H1 (cell line): ENCODE data around the gene HIC1. TPM values are rescaled to one million over a fixed set of nuclear protein-coding genes. Genes with fewer than 3 reads are reported as not detected.

Source experiments
- CTCF ChIA-PET: fragments of 300-600 bp; sonication (Branson Sonifier 250); formaldehyde crosslinking; loops from one replicate; lab custom pipeline; 2021; ENCODE audit not compliant: partially characterized antibody; lab: Charles Lee
- POLR2A ChIA-PET: fragments of 300-600 bp; sonication (Branson Sonifier 250); formaldehyde crosslinking; loops from one replicate; lab custom pipeline; 2021; ENCODE audit warnings: inconsistent platforms; ENCODE audit not compliant: partially characterized antibody; lab: Charles Lee
- DNase-seq, 2 experiments: peaks; one replicate each; pipeline versions ENCODE4 v3.0.0 to v3.0.0-alpha.2; 2010 to 2022; ENCODE audit warnings: low spot score in 2 of 2, low read depth in 1 of 2, mixed read lengths in 1 of 2
- FAIRE-seq: peaks from 2 replicates; lab custom pipeline; 2011; peaks lifted over from hg19 to GRCh38; lab: Jason Lieb, UNC
- H2AFZ ChIP-seq: 2 replicates; pipeline ENCODE4 v1.8.1; 2012; ENCODE audit warnings: low read length, inconsistent platforms
- H2AK5ac ChIP-seq: 2 replicates; pipeline ENCODE4 v1.6.1; 2013; ENCODE audit warnings: low read depth, low read length
- H2BK120ac ChIP-seq: replicated peaks from 2 replicates; pipeline ENCODE3; 2013; ENCODE audit warnings: low read depth, low read length, inconsistent platforms
- H2BK12ac ChIP-seq: 2 replicates; pipeline ENCODE4 v1.6.1; 2013; ENCODE audit warnings: low read depth, low read length
- H2BK15ac ChIP-seq: 2 replicates; pipeline ENCODE4 v1.6.1; 2013; ENCODE audit warnings: low read length
- H2BK20ac ChIP-seq: 2 replicates; pipeline ENCODE4 v1.6.1; 2013; ENCODE audit warnings: low read length
- H2BK5ac ChIP-seq: 2 replicates; pipeline ENCODE4 v1.6.1; 2013; ENCODE audit warnings: low read depth, low read length
- H3K14ac ChIP-seq: 2 replicates; pipeline ENCODE4 v1.6.1; 2013; ENCODE audit warnings: inconsistent platforms; ENCODE audit not compliant: insufficient read length
- H3K18ac ChIP-seq: 2 replicates; pipeline ENCODE4 v1.6.1; 2013; ENCODE audit warnings: low read length; ENCODE audit errors: extremely low read depth
- H3K23ac ChIP-seq: 2 replicates; pipeline ENCODE4 v1.6.1; 2013; ENCODE audit warnings: inconsistent platforms; ENCODE audit not compliant: insufficient read length
- H3K23me2 ChIP-seq: 2 replicates; pipeline ENCODE4 v1.6.1; 2013; ENCODE audit warnings: low read depth, low read length
- H3K27ac ChIP-seq: 2 replicates; pipeline ENCODE4 v1.6.1; 2011; ENCODE audit warnings: low read depth, low read length, inconsistent platforms
- H3K27me3 ChIP-seq, 4 experiments: replicated peaks in 1 of 4; 1 replicate in 1 of 4; 2 replicates in 3 of 4; pipeline versions ENCODE4 v1.6.1 to v1.8.1; 2011 to 2013; ENCODE audit warnings: low read length in 3 of 4, mild to moderate bottlenecking in 3 of 4, inconsistent platforms in 2 of 4, mixed read lengths in 2 of 4, moderate library complexity in 1 of 4; ENCODE audit not compliant: control insufficient read depth in 3 of 4, insufficient read depth in 3 of 4; ENCODE audit errors: extremely low read depth in 1 of 4
- H3K36me3 ChIP-seq, 4 experiments: 2 replicates each; pipeline versions ENCODE4 v1.6.1 to v1.8.1; 2011 to 2013; ENCODE audit warnings: mild to moderate bottlenecking in 4 of 4, low read length in 3 of 4, moderate library complexity in 2 of 4, control low read depth in 1 of 4, inconsistent platforms in 1 of 4; ENCODE audit not compliant: insufficient read depth in 4 of 4, control insufficient read depth in 2 of 4
- H3K4ac ChIP-seq: replicated peaks from 2 replicates; pipeline ENCODE3; 2013; ENCODE audit warnings: low read length, low read depth, mixed read lengths, inconsistent platforms; ENCODE audit not compliant: insufficient read length
- H3K4me1 ChIP-seq, 4 experiments: replicated peaks in 1 of 4; 1 replicate in 1 of 4; 2 replicates in 3 of 4; pipeline versions ENCODE4 v1.6.1 to v1.8.1; 2011 to 2013; ENCODE audit warnings: low read length in 3 of 4, inconsistent platforms in 2 of 4, mixed read lengths in 1 of 4; ENCODE audit not compliant: insufficient read depth in 4 of 4, control insufficient read depth in 3 of 4
- H3K4me2 ChIP-seq, 2 experiments: 2 replicates each; pipeline versions ENCODE4 v1.6.1 to v1.8.1; 2011 to 2013; ENCODE audit warnings: low read depth in 2 of 2, low read length in 2 of 2, control low read depth in 1 of 2, inconsistent platforms in 1 of 2, mild to moderate bottlenecking in 1 of 2; ENCODE audit not compliant: insufficient read depth in 1 of 2
- H3K4me3 ChIP-seq, 4 experiments: fragments of 200-600, 300-600 bp in 1 of 4; sonication (generic), shearing (Covaris generic), sonication (Bioruptor Twin) in 1 of 4; 2 replicates each; pipeline versions ENCODE4 v1.5.1 to v1.8.1; 2011 to 2016; ENCODE audit warnings: low read length in 4 of 4, low read depth in 3 of 4, control low read depth in 2 of 4, inconsistent platforms in 2 of 4, mild to moderate bottlenecking in 2 of 4, mixed read lengths in 1 of 4, moderate library complexity in 1 of 4; ENCODE audit not compliant: insufficient read depth in 2 of 4; ENCODE audit errors: extremely low read depth in 1 of 4
- H3K56ac ChIP-seq: replicated peaks from 2 replicates; pipeline ENCODE3; 2013; ENCODE audit warnings: low read depth, mild to moderate bottlenecking, mixed read lengths, low read length, inconsistent platforms; ENCODE audit not compliant: insufficient read length
- H3K79me1 ChIP-seq: 2 replicates; pipeline ENCODE4 v1.6.1; 2013; ENCODE audit warnings: low read depth, low read length, control low read depth
- H3K79me2 ChIP-seq, 2 experiments: 2 replicates each; pipeline versions ENCODE4 v1.6.1 to v1.8.1; 2012 to 2013; ENCODE audit warnings: low read length in 2 of 2, mild to moderate bottlenecking in 2 of 2, inconsistent platforms in 1 of 2; ENCODE audit not compliant: insufficient read depth in 2 of 2, control insufficient read depth in 1 of 2
- H3K9ac ChIP-seq, 4 experiments: replicated peaks in 1 of 4; 1 replicate in 1 of 4; 2 replicates in 3 of 4; pipeline versions ENCODE4 v1.6.1 to v1.8.1; 2011 to 2013; ENCODE audit warnings: low read depth in 3 of 4, low read length in 3 of 4, control low read depth in 2 of 4, mild to moderate bottlenecking in 2 of 4, moderate library complexity in 2 of 4, inconsistent platforms in 1 of 4; ENCODE audit errors: extremely low read depth in 1 of 4
- H3K9me3 ChIP-seq, 2 experiments: 2 replicates each; pipeline versions ENCODE4 v1.6.1 to v1.8.1; 2012 to 2013; ENCODE audit warnings: mild to moderate bottlenecking in 2 of 2, moderate library complexity in 2 of 2, control low read depth in 1 of 2, inconsistent platforms in 1 of 2, low read depth in 1 of 2, low read length in 1 of 2, mixed read lengths in 1 of 2; ENCODE audit not compliant: insufficient read depth in 2 of 2
- H4K20me1 ChIP-seq, 2 experiments: replicated peaks in 1 of 2; 2 replicates each; pipeline versions ENCODE3 to v1.8.1; 2011 to 2013; ENCODE audit warnings: inconsistent platforms in 2 of 2, low read length in 2 of 2, mild to moderate bottlenecking in 1 of 2; ENCODE audit not compliant: insufficient read depth in 2 of 2, control insufficient read depth in 1 of 2
- H4K5ac ChIP-seq: 2 replicates; pipeline ENCODE4 v1.6.1; 2013; ENCODE audit warnings: low read length, low read depth, mixed read lengths, inconsistent platforms; ENCODE audit not compliant: insufficient read length
- H4K8ac ChIP-seq: 2 replicates; pipeline ENCODE4 v1.8.0; 2013; ENCODE audit warnings: mild to moderate bottlenecking, moderate library complexity, low read length, inconsistent platforms; ENCODE audit not compliant: insufficient read depth; ENCODE audit errors: extremely low read depth
- H4K91ac ChIP-seq: replicated peaks from 2 replicates; pipeline ENCODE3; 2013; ENCODE audit warnings: low read length, mixed read lengths, inconsistent platforms; ENCODE audit not compliant: insufficient read length
- CBX5 ChIP-seq: fragments of 300-800, 300-1000 bp; sonication (generic); IDR thresholded peaks from 2 replicates; pipeline ENCODE4 v1.7.1; 2016; ENCODE audit warnings: antibody characterized with exemption, low read length, low read depth
- EZH2 ChIP-seq: fragments of 200-600 bp; sonication (generic); IDR thresholded peaks from 2 replicates; pipeline ENCODE4 v1.7.1; 2012; ENCODE audit warnings: low read depth, mild to moderate bottlenecking, moderate library complexity, low read length, inconsistent platforms; ENCODE audit not compliant: severe bottlenecking
- JUN ChIP-seq: IDR thresholded peaks from 2 replicates; pipeline ENCODE4 v1.6.1; 2011; ENCODE audit warnings: low read depth, mild to moderate bottlenecking, improper control_type of control experiment, low read length
- KDM4A ChIP-seq: IDR thresholded peaks from one replicate; pipeline ENCODE4 v1.7.1; 2012; ENCODE audit warnings: low read depth, mild to moderate bottlenecking, moderate library complexity, low read length, inconsistent platforms; ENCODE audit not compliant: severe bottlenecking
- KDM5A ChIP-seq: fragments of 200-600 bp; IDR thresholded peaks from 2 replicates; pipeline ENCODE4 v1.7.1; 2012; ENCODE audit warnings: mild to moderate bottlenecking, low read length, inconsistent platforms, mixed read lengths
- POLR2A ChIP-seq, 2 experiments: IDR thresholded peaks; 1 replicate in 1 of 2; 2 replicates in 1 of 2; pipeline ENCODE4 v1.6.1; 2011; ENCODE audit warnings: low read depth in 2 of 2, low read length in 2 of 2, mild to moderate bottlenecking in 2 of 2; ENCODE audit errors: control extremely low read depth in 1 of 2
- RNF2 ChIP-seq: fragments of 200-900, 300-1000 bp; sonication (generic); IDR thresholded peaks from 2 replicates; pipeline ENCODE4 v1.7.1; 2016; ENCODE audit warnings: borderline replicate concordance, low read depth, mild to moderate bottlenecking, antibody characterized with exemption, low read length; ENCODE audit not compliant: poor library complexity, severe bottlenecking; ENCODE audit errors: missing control alignments
- SUZ12 ChIP-seq: fragments of 200-600 bp; sonication (generic); IDR thresholded peaks from 2 replicates; pipeline ENCODE4 v1.6.1; 2012; ENCODE audit warnings: mild to moderate bottlenecking, inconsistent platforms, low read length, moderate library complexity, mixed read lengths
- USF2 ChIP-seq: IDR thresholded peaks from 2 replicates; pipeline ENCODE4 v1.6.1; 2011; ENCODE audit warnings: low read length, improper control_type of control experiment
- WGBS, 2 experiments: shearing (Covaris generic) in 1 of 2; methylation state at CpG; one replicate each; pipeline versions ENCODE4 v1.1.6 to v1.1.7; 2013 to 2015; ENCODE audit warnings: low lambda C conversion rate in 2 of 2, mixed read lengths in 2 of 2, inconsistent platforms in 1 of 2, low coverage in 1 of 2, missing lambda C conversion rate in 1 of 2; ENCODE audit not compliant: insufficient replicate concordance in 2 of 2, insufficient coverage in 1 of 2, insufficient read length in 1 of 2; ENCODE audit errors: extremely low coverage in 1 of 2, missing lambda C conversion rate in 1 of 2; 5-methylcytosine and 5-hydroxymethylcytosine counted together
- polyA plus RNA-seq, 7 experiments: library from polyadenylated mRNA; depleted of rRNA in 3 of 7; stranded (reverse) in 5 of 7; unstranded in 2 of 7; fragments of >200 nt in 5 of 7; fragments of 200-250 nt in 2 of 7; gene quantifications; 1 replicate in 5 of 7; 2 replicates in 1 of 7; 4 replicates in 1 of 7; pipeline versions ENCODE4 v1.2.1 to v1.2.3, GENCODE V29; 2011 to 2013; ENCODE audit warnings: missing spikeins in 2 of 7, mixed read lengths in 2 of 7
- total RNA-seq: library from RNA; stranded (reverse); fragmentation: NEBNext Ultra II Directional; extraction: Animal tissue kit (Norgen Biotek cat#: 25700); gene quantifications from 2 replicates; pipeline ENCODE4 v1.2.1, GENCODE V29; 2021

Gene HIC1
- total and polyA plus RNA-seq, 2 of the 8 experiments (the other 6 are each of a cell fraction or from before 2014, with no cell fraction given) = 0.06 to 0.09 TPM

- peak overlapping the region; percentile 43; the same call in 1 of the 2 replicates for H4K8ac ChIP-seq
- 9% methylated on average over 17 of the region's 113 CpGs; no CpG with 5 or more reads in 1 of the 2 experiments for WGBS, 2 experiments
- H2AK5ac ChIP-seq = no peak overlapping the region
- no peak overlapping the region for H2BK15ac ChIP-seq
- H2BK12ac ChIP-seq = no peak overlapping the region
- peaks cover 76 to 96% (median 92%) of the 10 kb centered on the region in 4 experiments for H3K27me3 ChIP-seq
- no peak overlapping the region for H3K9ac ChIP-seq
- peak overlapping the region in 3 of 4 experiments; percentile 31 to 58 (median 34); a peak in 6 of 8 replicates for H3K4me3 ChIP-seq
- H2BK5ac ChIP-seq = no peak overlapping the region
- no peak overlapping the region for H3K14ac ChIP-seq
- no peak overlapping the region for H3K27ac ChIP-seq
- no peak overlapping the region for H3K56ac ChIP-seq
- FAIRE-seq (no peak), DNase-seq (no peak)
- no peaks in the 10 kb centered on the region for H3K79me1 ChIP-seq
- no peak overlapping the region for H2BK120ac ChIP-seq
- H3K4me1 ChIP-seq = peaks cover 0 to 20% (median 11%) of the 10 kb centered on the region in 4 experiments; a peak in 5 of 7 replicates
- H3K4ac ChIP-seq = no peak overlapping the region
- peaks cover 19 to 24% of the 10 kb centered on the region in 2 experiments for H4K20me1 ChIP-seq
- peaks cover 7% of the 10 kb centered on the region; the same call in 1 of the 2 replicates for H3K23me2 ChIP-seq
- H3K18ac ChIP-seq = no peak overlapping the region; the same call in 1 of the 2 replicates
- TF ChIP-seq KDM5A (no peak), EZH2 (peak; percentile 60), CBX5 (no peak), SUZ12 (peak; percentile 17; the same call in 1 of the 2 replicates), POLR2A (IDR thresholded peaks at IDR 0.05; ENCODE audit: control extremely low read depth in 1 of 2, low read depth in 2 of 2, low read length in 2 of 2) (no peak), RNF2 (peak; percentile 48), JUN (no peak), KDM4A (peak; percentile 1), USF2 (no peak)
- POLR2A ChIA-PET = interaction anchor here (0.6 to 2.6 kb wide), 7 partner anchors 32 to 294 kb away, joined by 3 to 7 read pairs (median 3); partner anchors contain the start of genes SMG6, SRR and TSR1
- peak overlapping the region; percentile 57 to 70 for H3K4me2 ChIP-seq
- CTCF ChIA-PET = interaction anchor here (0.7 to 9.3 kb wide), 31 partner anchors 9 to 239 kb away, joined by 3 to 122 read pairs (median 5); no protein-coding TSS in a partner anchor
- no peak overlapping the region for H2BK20ac ChIP-seq
- H2AFZ ChIP-seq = no peak overlapping the region
- H4K5ac ChIP-seq = no peak overlapping the region
- no peak overlapping the region for H4K91ac ChIP-seq
- peaks cover 0 to 19% (median 0%) of the 10 kb centered on the region in 4 experiments; a peak in 1 of 8 replicates for H3K36me3 ChIP-seq
- H3K79me2 ChIP-seq = no peaks in the 10 kb centered on the region
- H3K23ac ChIP-seq = no peak overlapping the region
- peaks cover 0 to 7% of the 10 kb centered on the region in 2 experiments; a peak in 1 of 4 replicates for H3K9me3 ChIP-seq
Measured at GRCh38 chr17:2055292-2056205, 646 bp downstream of the HIC1 start.
